Activated T-cell treated with anti-CD3 and anti-CD28 coated beads, Interleukin-2, amount 50 U/mL, for 4 hours (primary cell): ENCODE results near the gene NTF4. TPM values are rescaled to one million over a fixed set of nuclear protein-coding genes. Genes with fewer than 3 reads are reported as not detected.

ENCODE experiments used
- ATAC-seq, 2 donors: fragments of 200-7000 bp; cut with Tn5 transposase; one replicate each; pipeline ENCODE4 v1.10.0; 2021
- DNase-seq: peaks from one replicate; pipeline ENCODE4 v3.0.0-alpha.2; 2020
- H3K27me3 Mint-ChIP-seq: one replicate; pipeline ENCODE4 v1.8.0; 2021; ENCODE audit warnings: low read depth, mixed read lengths
- H3K36me3 Mint-ChIP-seq: one replicate; pipeline ENCODE4 v1.8.0; 2022; ENCODE audit warnings: mixed read lengths; ENCODE audit not compliant: insufficient read depth
- H3K4me1 Mint-ChIP-seq: one replicate; pipeline ENCODE4 v1.8.0; 2021; ENCODE audit warnings: low read depth, mixed read lengths
- H3K4me3 Mint-ChIP-seq: one replicate; pipeline ENCODE4 v1.8.0; 2021; ENCODE audit warnings: mild to moderate bottlenecking, moderate library complexity, mixed read lengths
- H3K9me3 Mint-ChIP-seq: one replicate; pipeline ENCODE4 v1.8.0; 2021; ENCODE audit warnings: mixed read lengths
- total RNA-seq, 3 donors: library from RNA; stranded (reverse); gene quantifications; one replicate each; pipeline ENCODE4 v1.2.1, GENCODE V29; 2021

NTF4 gene
- total RNA-seq, result not detected

- H3K4me3 Mint-ChIP-seq, result no peak within 1 kb of the TSS
- peaks cover 74% of the 10 kb centered on the region for H3K27me3 Mint-ChIP-seq
- DNase-seq, result no peak
- H3K36me3 Mint-ChIP-seq, result no peaks in the 10 kb centered on the region
- ATAC-seq, result peak; percentile 41 to 42
- H3K4me1 Mint-ChIP-seq, result no peaks in the 10 kb centered on the region
- no peaks in the 10 kb centered on the region for H3K9me3 Mint-ChIP-seq
Observed at GRCh38 chr19:49064768-49065611, at the start of gene NTF4. NTF4 (minus strand) TSS chr19:49064818; CDS start chr19:49061997, 2,821 bp downstream.

DNA sequence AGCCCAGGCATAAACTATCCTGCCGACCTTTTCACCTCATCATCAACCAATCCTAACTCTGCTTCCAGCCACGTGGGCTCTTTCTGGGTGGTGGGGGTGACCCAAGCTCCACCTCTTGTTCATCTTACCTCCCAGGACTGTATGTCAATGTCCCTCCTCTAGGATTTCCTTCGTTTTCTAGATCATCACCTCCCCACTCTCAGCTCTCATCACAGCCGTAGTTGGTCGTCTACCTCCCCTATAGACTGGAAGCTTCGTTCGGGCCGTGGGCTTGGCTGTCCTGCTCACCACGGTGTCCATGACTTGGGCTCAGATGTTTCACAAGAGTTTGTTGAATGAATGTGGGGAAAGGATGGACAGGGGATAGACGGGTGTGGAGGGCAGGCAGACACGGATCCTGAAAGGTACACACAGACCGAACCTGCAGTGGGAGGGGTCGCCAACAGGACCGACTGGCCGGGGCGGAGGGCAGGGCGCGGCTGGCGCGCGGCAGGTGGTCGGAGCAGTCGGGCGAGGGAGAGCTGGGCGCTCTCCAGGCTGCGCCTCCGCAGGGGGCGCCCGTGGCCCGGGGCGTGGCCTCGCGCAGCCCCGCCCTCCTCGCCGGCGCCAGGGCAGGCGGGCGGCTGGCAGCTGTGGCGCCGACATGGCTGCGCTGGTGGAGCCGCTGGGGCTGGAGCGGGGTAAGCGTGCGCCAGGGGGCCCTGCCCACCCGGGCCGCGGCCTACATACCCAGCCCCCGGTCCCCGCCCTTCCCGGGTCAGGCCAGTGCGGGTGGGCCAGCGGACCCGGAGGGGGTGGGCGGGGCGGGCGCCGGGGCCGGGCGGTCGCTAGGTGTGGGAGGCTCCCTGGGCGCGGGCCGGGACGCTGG, 49.4 kb upstream of the NTF4 start, which contains the start of gene LIN7B:
Gene LIN7B (plus strand): TSS at position 609 of the 868 bp plus-strand sequence. CDS start 35 bp downstream, at position 644.
- Mint-ChIP-seq H3K27me3 (no peaks in the 10 kb centered on the region), H3K4me3 (peak within 1 kb of the TSS; percentile 76), H3K36me3 (peaks cover 5% of the 10 kb centered on the region), H3K9me3 (no peaks in the 10 kb centered on the region), H3K4me1 (peaks cover 33% of the 10 kb centered on the region)
- DNase-seq (peak; percentile 63), ATAC-seq (peak; percentile 77 to 80)

DNA sequence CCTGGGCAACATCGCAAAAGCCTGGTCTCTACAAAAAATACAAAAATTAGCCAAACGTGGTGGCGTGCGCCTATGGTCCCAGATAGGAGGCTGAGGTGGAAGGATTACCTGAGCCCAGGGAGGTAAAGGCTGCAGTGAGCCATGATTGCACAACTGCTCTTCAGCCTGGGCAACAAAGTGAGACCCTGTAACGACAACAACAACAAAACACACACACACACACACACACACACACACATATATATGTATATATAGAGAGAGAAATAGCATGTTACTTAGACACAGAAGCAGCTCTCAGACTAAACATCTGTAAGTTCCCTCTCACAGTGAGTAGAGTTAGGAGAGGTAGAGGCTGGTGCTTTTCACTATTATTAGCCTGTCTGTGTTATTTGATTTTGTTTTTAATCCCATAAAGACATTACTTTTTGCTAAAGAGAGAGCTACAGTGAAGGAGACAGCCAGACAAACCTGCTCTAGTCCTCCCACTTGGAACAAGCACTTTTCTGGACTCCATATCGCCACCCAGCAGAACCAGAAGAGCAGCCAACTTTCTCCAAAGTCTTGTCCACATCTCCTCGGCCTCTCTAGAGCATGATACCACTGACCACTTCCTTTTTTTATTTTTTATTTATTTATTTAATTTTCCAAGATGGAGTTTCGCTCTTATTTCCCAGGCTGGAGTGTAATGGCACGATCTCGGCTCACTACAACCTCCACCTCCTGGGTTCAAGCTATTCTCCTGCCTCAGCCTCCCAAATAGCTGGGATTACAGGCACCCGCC, 46.8 kb upstream of the NTF4 start:
- H3K36me3 Mint-ChIP-seq, result peaks cover 22% of the 10 kb centered on the region
- DNase-seq (no peak), ATAC-seq (no peak)
- H3K4me1 Mint-ChIP-seq, result peaks cover 17% of the 10 kb centered on the region
- H3K9me3 Mint-ChIP-seq, result no peaks in the 10 kb centered on the region
- H3K27me3 Mint-ChIP-seq, result no peaks in the 10 kb centered on the region
- no peak overlapping the region for H3K4me3 Mint-ChIP-seq

- Mint-ChIP-seq H3K36me3 (peaks cover 26% of the 10 kb centered on the region), H3K4me1 (peaks cover 15% of the 10 kb centered on the region), H3K27me3 (no peaks in the 10 kb centered on the region), H3K4me3 (no peak overlapping the region), H3K9me3 (no peaks in the 10 kb centered on the region)
- ATAC-seq, result no peak
- DNase-seq, result no peak
Observed at GRCh38 chr19:49110567-49110966, 45.9 kb upstream of the NTF4 start.

DNA sequence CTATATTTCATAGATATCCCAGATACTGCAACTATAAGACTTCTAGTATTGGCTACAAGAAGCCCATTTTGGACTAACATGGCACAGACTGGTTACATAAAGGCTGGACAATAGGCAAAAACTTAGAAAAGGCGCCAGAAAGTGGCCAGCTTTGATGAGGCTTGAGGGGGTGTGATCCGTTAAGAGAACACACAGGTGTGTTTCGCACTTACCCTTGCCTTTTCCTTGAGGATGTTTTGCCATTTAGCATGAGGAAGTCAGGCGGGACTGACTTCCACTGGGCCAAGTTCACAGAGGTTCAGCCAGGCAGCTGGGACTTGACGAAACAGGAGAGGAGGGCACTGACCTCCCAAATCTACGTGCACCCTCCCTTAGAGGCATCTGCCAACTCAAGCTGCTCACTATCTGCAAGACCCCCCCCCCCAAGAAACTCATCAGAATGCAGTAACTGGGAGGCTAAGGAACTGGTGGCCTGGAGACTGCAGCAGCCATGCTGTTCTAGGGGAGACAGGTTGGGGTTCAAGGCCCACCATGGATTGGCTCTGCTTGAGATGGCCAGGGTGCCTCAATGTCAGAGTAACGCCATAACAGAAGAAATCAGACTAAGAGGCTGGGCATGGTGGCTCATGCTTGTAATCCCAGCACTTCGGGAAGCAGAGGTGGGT, 45.1 kb upstream of the NTF4 start:
- Mint-ChIP-seq H3K27me3 (no peaks in the 10 kb centered on the region), H3K36me3 (peaks cover 33% of the 10 kb centered on the region), H3K4me3 (no peak overlapping the region), H3K4me1 (peaks cover 11% of the 10 kb centered on the region), H3K9me3 (no peaks in the 10 kb centered on the region)
- no peak for DNase-seq
- no peak for ATAC-seq

DNA sequence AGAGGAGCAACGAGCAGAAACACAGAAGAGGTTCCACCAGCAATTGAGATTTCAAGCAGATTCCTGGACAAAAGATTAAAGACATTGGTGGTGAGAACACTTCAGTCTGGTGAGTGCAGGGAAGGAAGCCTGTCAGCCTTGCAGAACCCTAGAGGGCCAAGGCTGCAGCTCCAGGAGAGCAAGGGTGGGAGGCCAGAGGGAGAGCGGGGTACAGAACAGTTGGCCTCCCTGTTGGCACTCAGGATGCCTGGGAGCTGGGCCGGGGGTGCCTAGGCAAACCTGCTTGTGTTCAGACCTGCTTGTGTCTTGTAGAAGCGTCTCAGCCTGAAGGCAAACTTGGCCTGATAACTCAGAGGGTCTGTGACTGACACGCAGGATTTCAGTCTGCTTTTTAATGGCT, 44.4 kb upstream of the NTF4 start:
- no peaks in the 10 kb centered on the region for H3K9me3 Mint-ChIP-seq
- no peak overlapping the region for H3K4me3 Mint-ChIP-seq
- DNase-seq (no peak), ATAC-seq (no peak)
- peaks cover 33% of the 10 kb centered on the region for H3K36me3 Mint-ChIP-seq
- H3K27me3 Mint-ChIP-seq, result no peaks in the 10 kb centered on the region
- H3K4me1 Mint-ChIP-seq, result peaks cover 11% of the 10 kb centered on the region

DNA sequence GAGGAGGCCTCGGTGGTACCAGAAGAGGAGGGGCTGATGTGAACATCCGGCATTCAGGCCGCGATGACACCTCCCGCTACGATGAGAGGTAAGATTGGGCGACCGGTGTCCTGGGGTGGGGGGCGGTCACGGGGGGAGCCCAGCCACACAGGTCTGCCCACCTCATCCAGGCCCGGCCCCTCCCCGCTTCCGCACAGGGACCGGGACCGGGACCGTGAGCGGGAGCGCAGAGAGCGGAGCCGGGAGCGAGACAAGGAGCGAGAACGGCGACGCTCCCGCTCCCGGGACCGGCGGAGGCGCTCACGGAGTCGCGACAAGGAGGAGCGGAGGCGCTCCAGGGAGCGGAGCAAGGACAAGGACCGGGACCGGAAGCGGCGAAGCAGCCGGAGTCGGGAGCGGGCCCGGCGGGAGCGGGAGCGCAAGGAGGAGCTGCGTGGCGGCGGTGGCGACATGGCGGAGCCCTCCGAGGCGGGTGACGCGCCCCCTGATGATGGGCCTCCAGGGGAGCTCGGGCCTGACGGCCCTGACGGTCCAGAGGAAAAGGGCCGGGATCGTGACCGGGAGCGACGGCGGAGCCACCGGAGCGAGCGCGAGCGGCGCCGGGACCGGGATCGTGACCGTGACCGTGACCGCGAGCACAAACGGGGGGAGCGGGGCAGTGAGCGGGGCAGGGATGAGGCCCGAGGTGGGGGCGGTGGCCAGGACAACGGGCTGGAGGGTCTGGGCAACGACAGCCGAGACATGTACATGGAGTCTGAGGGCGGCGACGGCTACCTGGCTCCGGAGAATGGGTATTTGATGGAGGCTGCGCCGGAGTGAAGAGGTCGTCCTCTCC, 43.2 kb upstream of the NTF4 start:
- H3K4me1 Mint-ChIP-seq, result peaks cover 2% of the 10 kb centered on the region
- no peaks in the 10 kb centered on the region for H3K9me3 Mint-ChIP-seq
- ATAC-seq (no peak), DNase-seq (no peak)
- H3K27me3 Mint-ChIP-seq, result no peaks in the 10 kb centered on the region
- H3K4me3 Mint-ChIP-seq, result no peak overlapping the region
- peaks cover 33% of the 10 kb centered on the region for H3K36me3 Mint-ChIP-seq

DNA sequence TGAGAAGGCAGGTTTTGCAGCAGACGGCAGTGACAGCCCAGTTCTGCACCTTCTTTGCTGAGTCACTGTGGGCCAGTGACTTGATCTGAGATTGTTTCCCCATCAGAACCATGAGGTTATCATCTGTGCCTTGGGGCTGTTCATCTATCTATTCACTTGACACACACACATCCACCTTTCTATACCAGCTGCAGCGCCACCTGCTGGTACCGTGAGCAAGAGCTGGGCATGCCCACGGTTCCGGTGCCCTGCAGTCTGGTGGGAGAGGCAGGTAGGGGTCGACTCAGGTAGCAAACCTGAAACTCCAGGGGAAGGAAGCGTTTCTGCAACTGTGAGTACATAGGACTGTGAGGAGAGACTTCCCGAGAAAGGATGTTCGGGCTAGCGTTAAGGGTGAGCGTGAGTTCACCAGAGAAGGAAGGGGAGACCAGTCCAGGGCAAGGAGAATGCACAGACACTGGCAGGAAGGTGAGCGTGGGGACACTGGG, 42.1 kb upstream of the NTF4 start:
- Mint-ChIP-seq H3K36me3 (peaks cover 35% of the 10 kb centered on the region), H3K9me3 (no peaks in the 10 kb centered on the region), H3K27me3 (no peaks in the 10 kb centered on the region), H3K4me3 (no peak overlapping the region), H3K4me1 (peaks cover 2% of the 10 kb centered on the region)
- peak; percentile 64 to 77 for ATAC-seq
- DNase-seq, result peak; percentile 63

- H3K4me1 Mint-ChIP-seq, result peaks cover 6% of the 10 kb centered on the region
- DNase-seq (no peak), ATAC-seq (no peak)
- peaks cover 40% of the 10 kb centered on the region for H3K36me3 Mint-ChIP-seq
- no peak overlapping the region for H3K4me3 Mint-ChIP-seq
- H3K9me3 Mint-ChIP-seq, result no peaks in the 10 kb centered on the region
- H3K27me3 Mint-ChIP-seq, result no peaks in the 10 kb centered on the region
Observed at GRCh38 chr19:49104229-49104864, 39.7 kb upstream of the NTF4 start.

GRCh38 chr19:49103331-49104085, 38.9 kb upstream of the NTF4 start:
- DNase-seq (no peak), ATAC-seq (no peak)
- Mint-ChIP-seq H3K36me3 (peaks cover 35% of the 10 kb centered on the region), H3K9me3 (no peaks in the 10 kb centered on the region), H3K4me3 (no peak overlapping the region), H3K27me3 (no peaks in the 10 kb centered on the region), H3K4me1 (peaks cover 6% of the 10 kb centered on the region)

- H3K9me3 Mint-ChIP-seq, result no peaks in the 10 kb centered on the region
- no peak overlapping the region for H3K4me3 Mint-ChIP-seq
- peaks cover 34% of the 10 kb centered on the region for H3K36me3 Mint-ChIP-seq
- DNase-seq (no peak), ATAC-seq (no peak)
- H3K4me1 Mint-ChIP-seq, result peaks cover 8% of the 10 kb centered on the region
- H3K27me3 Mint-ChIP-seq, result no peaks in the 10 kb centered on the region
Observed at GRCh38 chr19:49102303-49102702, 37.7 kb upstream of the NTF4 start.

- peaks cover 6% of the 10 kb centered on the region for H3K4me1 Mint-ChIP-seq
- DNase-seq (no peak), ATAC-seq (no peak)
- H3K27me3 Mint-ChIP-seq, result no peaks in the 10 kb centered on the region
- no peak overlapping the region for H3K4me3 Mint-ChIP-seq
- peaks cover 23% of the 10 kb centered on the region for H3K36me3 Mint-ChIP-seq
- H3K9me3 Mint-ChIP-seq, result no peaks in the 10 kb centered on the region
Observed at GRCh38 chr19:49101160-49101559, 36.5 kb upstream of the NTF4 start.
